SK-N-SH treated with all-trans-retinoic acid at 6 μM for 48 hours (cell line): ENCODE measurements around the gene NTM.

ENCODE experiments used
- BACH2 ChIP-seq: fragments of 250-450 bp; sonication (Bioruptor Pico); IDR thresholded peaks from 2 replicates; pipeline ENCODE4 v1.9.0; 2021; ENCODE audit warnings: mild to moderate bottlenecking, borderline replicate concordance
- CSRNP3 ChIP-seq: fragments of 250-450 bp; sonication (Bioruptor Pico); IDR thresholded peaks from 2 replicates; pipeline ENCODE4 v1.5.1; 2021; ENCODE audit warnings: mild to moderate bottlenecking, moderate library complexity
- PATZ1 ChIP-seq: fragments of 250-450 bp; sonication (Bioruptor Pico); IDR thresholded peaks from 2 replicates; pipeline ENCODE4 v1.8.0; 2020; ENCODE audit warnings: mild to moderate bottlenecking, moderate library complexity, borderline replicate concordance
- POU6F1 ChIP-seq: fragments of 250-450 bp; sonication (Bioruptor Pico); IDR thresholded peaks from 2 replicates; pipeline ENCODE4 v1.8.0; 2021; ENCODE audit warnings: low read depth, mild to moderate bottlenecking, moderate library complexity, borderline replicate concordance
- RARB ChIP-seq: fragments of 250-450 bp; sonication (Bioruptor Pico); IDR thresholded peaks from 2 replicates; pipeline ENCODE4 v1.8.0; 2021; ENCODE audit warnings: mild to moderate bottlenecking, moderate library complexity
- ZFP3 ChIP-seq: fragments of 250-450 bp; sonication (Bioruptor Pico); IDR thresholded peaks from 2 replicates; pipeline ENCODE4 v1.5.0; 2020; ENCODE audit warnings: mild to moderate bottlenecking, moderate library complexity
- ZFP30 ChIP-seq: fragments of 450-650 bp; formaldehyde crosslinking; IDR thresholded peaks from 2 replicates; pipeline ENCODE4 v1.5.0; 2022; ENCODE audit warnings: mild to moderate bottlenecking, moderate library complexity

GRCh38 chr11:131549770-131550169 lies 179.4 kb downstream of the NTM start:
- TF ChIP-seq POU6F1 (CRISPR knock-in tag): no peak
- no peak for TF ChIP-seq ZFP30 (CRISPR knock-in tag)
- no peak for TF ChIP-seq ZFP3 (CRISPR knock-in tag)
- no peak for TF ChIP-seq BACH2 (CRISPR knock-in tag)
- no peak for TF ChIP-seq CSRNP3 (CRISPR knock-in tag)
- TF ChIP-seq PATZ1 (CRISPR knock-in tag): no peak
- no peak for TF ChIP-seq RARB (CRISPR knock-in tag)
